Testis (tissue), 3 donors: ENCODE data around the gene GTF2A2. TPM values are rescaled to one million over a fixed set of nuclear protein-coding genes. Genes with fewer than 3 reads are reported as not detected.

ENCODE experiments used
- DNase-seq: peaks from one replicate; pipeline ENCODE4 v3.0.0-alpha.2; 2019
- H3K27ac ChIP-seq, 2 donors: fragments of 200-600 bp; sonication (generic); one replicate each; pipeline ENCODE4 v1.5.1; 2019
- H3K27me3 ChIP-seq: fragments of 200-600 bp; sonication (generic); one replicate; pipeline ENCODE4 v1.5.1; 2019
- H3K36me3 ChIP-seq: fragments of 200-600 bp; sonication (generic); one replicate; pipeline ENCODE4 v1.5.1; 2017; ENCODE audit warnings: low read depth; ENCODE audit errors: missing control alignments
- H3K4me1 ChIP-seq: fragments of 200-600 bp; sonication (generic); one replicate; pipeline ENCODE4 v1.5.1; 2019
- H3K4me3 ChIP-seq, 2 donors: fragments of 200-600 bp; sonication (generic); one replicate each; pipeline ENCODE4 v1.5.1; 2017 to 2019
- H3K9me3 ChIP-seq: fragments of 200-600 bp; sonication (generic); one replicate; pipeline ENCODE4 v1.5.1; 2017
- CTCF ChIP-seq, 3 experiments: fragments of 450-650 bp in 2 of 3; fragments of 200-600 bp in 1 of 3; sonication (generic) in 1 of 3; IDR thresholded peaks; one replicate each; pipeline ENCODE4 v1.5.1; 2016 to 2019; ENCODE audit warnings: antibody characterized with exemption in 3 of 3, mild to moderate bottlenecking in 2 of 3, moderate library complexity in 1 of 3
- POLR2A ChIP-seq: fragments of 450-650 bp; IDR thresholded peaks from one replicate; pipeline ENCODE4 v1.6.1; 2017; ENCODE audit warnings: antibody characterized with exemption, mild to moderate bottlenecking, moderate library complexity
- WGBS, 2 donors: methylation state at CpG; one replicate each; pipeline ENCODE4 v1.1.5; 2018; 5-methylcytosine and 5-hydroxymethylcytosine counted together
- intact Hi-C: fragments of 100-400 bp; cut with DNase I; formaldehyde crosslinking; loops from one replicate; pipeline ENCODE4 v1.15.1; 2023; ENCODE audit warnings: low total_unique reads
- polyA plus RNA-seq: library from polyadenylated mRNA; stranded (reverse); fragments of 350-450 nt; fragmentation: Illumina TruSeq; extraction: RNeasy Lipid Tissue Mini Kit (QIAGEN cat#74804); gene quantifications from one replicate; pipeline ENCODE4 v1.2.3, GENCODE V29; 2014; ENCODE audit warnings: low read depth, low replicate concordance; ENCODE audit not compliant: insufficient read depth
- total RNA-seq, 2 donors: library from RNA; depleted of rRNA; stranded (reverse); fragments of >200 nt; gene quantifications; one replicate each; pipeline ENCODE4 v1.2.3, GENCODE V29; 2016

Gene GTF2A2
- total and polyA plus RNA-seq, 3 donors from 2014 or later = 82.9 to 579 (median 120) TPM

DNA sequence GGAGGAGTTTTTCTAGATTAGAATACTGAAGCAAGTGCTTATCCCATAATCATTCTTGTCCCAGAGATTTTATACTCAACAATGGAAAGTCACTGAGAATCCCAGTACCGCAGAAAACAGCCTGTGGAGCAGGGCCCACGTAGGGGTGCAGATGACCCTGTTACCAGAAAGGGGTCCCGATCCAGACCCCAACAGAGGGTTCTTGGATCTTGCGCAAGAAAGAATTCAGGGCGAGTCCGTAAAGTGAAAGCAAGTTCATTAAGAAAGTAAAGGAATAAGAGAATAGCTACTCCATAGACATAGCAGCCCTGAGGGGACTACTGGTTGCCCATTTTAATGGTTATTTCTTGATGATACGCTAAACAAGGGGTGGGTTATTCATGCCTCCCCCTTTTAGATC is 43.2 kb downstream of the GTF2A2 start:
- DNase-seq = no peak
- no peak for TF ChIP-seq CTCF (IDR thresholded peaks at IDR 0.05)
- TF ChIP-seq POLR2A = no peak
- Histone ChIP-seq H3K36me3 (no peaks in the 10 kb centered on the region), H3K4me1 (no peaks in the 10 kb centered on the region), H3K4me3 (no peak overlapping the region), H3K9me3 (no peaks in the 10 kb centered on the region), H3K27ac (no peak overlapping the region), H3K27me3 (no peaks in the 10 kb centered on the region)
- WGBS, 2 donors = 92 to 94% methylated on average over 7 of the region's 7 CpGs
- intact Hi-C loops = no loop called here

GRCh38 chr15:59611276-59612260 is 45.7 kb downstream of the GTF2A2 start, which contains the start of gene GCNT3:
GCNT3 (plus strand) TSS chr15:59611783; CDS start chr15:59618239, 6,456 bp downstream.
- Histone ChIP-seq H3K9me3 (no peaks in the 10 kb centered on the region), H3K27ac (no peak within 1 kb of the TSS), H3K27me3 (no peaks in the 10 kb centered on the region), H3K36me3 (no peaks in the 10 kb centered on the region), H3K4me3 (no peak within 1 kb of the TSS), H3K4me1 (no peaks in the 10 kb centered on the region)
- 80 to 84% methylated on average over 8 of the region's 8 CpGs for WGBS, 2 donors
- no peak for DNase-seq
- intact Hi-C loops = no loop called here
- TF ChIP-seq POLR2A = no peak
- TF ChIP-seq CTCF (IDR thresholded peaks at IDR 0.05) = no peak

- no peak for TF ChIP-seq CTCF (IDR thresholded peaks at IDR 0.05)
- TF ChIP-seq POLR2A = no peak
- intact Hi-C loops = no loop called here
- Histone ChIP-seq H3K9me3 (no peaks in the 10 kb centered on the region), H3K27me3 (no peaks in the 10 kb centered on the region), H3K4me1 (no peaks in the 10 kb centered on the region), H3K27ac (no peak overlapping the region), H3K36me3 (no peaks in the 10 kb centered on the region), H3K4me3 (no peak overlapping the region)
- WGBS, 2 donors = 75 to 84% methylated on average over 6 to 7 of the region's 7 CpGs
- no peak for DNase-seq
These were observed 47.3 kb downstream of the GTF2A2 start for GRCh38 chr15:59609730-59610712.

DNA sequence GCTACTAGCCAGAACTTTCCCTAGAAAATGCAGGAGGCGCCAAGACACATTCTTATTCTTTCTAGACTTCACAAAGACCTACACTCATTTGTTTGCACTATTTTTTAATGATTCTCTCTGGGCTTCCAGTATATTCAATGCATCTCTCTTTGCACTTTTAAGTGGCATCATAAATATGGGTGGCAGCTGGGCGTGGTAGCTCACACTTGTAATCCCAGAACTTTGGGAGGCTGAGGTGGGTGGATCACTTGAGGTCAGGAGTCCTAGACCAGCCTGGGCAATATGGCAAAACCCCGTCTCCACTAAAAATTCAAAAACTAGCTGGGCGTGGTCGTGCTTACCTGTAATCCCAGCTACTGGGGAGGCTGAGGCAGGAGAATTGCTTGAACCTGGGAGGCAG is 51.3 kb downstream of the GTF2A2 start:
- Histone ChIP-seq H3K27me3 (no peaks in the 10 kb centered on the region), H3K27ac (no peak overlapping the region), H3K4me1 (no peaks in the 10 kb centered on the region), H3K9me3 (no peaks in the 10 kb centered on the region), H3K4me3 (no peak overlapping the region), H3K36me3 (no peaks in the 10 kb centered on the region)
- TF ChIP-seq CTCF (IDR thresholded peaks at IDR 0.05) (no peak), POLR2A (no peak)
- no peak for DNase-seq
- 52 to 58% methylated on average over 5 of the region's 5 CpGs for WGBS, 2 donors
- intact Hi-C loops = no loop called here
